ENCODE results near the gene CFAP410.

DNA sequence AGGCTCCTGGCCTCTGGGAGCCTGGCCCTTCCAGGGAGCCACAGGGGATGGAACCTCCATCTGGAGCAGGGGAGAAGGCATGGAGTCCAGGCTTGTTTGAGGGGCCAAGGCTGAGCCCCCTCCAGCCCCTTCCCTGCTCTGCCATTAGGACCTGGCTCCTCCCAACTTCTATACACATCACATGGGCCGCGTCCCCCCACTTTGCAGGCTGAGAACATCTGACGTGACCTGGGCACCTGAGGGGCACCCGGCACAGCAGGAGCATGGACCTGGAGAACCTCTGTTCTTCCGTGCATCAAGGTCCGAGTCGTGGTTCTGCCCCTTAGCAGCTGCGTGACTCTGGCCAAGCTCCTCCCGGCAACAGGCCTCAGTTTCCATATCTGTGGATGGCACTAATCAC, 57.4 kb downstream of the CFAP410 start:
- no peak for TF ChIP-seq MXI1 (conservative IDR thresholded peaks at IDR 0.05; ENCODE audit: poor library complexity, severe bottlenecking)
- TF ChIP-seq, protein P1, sequence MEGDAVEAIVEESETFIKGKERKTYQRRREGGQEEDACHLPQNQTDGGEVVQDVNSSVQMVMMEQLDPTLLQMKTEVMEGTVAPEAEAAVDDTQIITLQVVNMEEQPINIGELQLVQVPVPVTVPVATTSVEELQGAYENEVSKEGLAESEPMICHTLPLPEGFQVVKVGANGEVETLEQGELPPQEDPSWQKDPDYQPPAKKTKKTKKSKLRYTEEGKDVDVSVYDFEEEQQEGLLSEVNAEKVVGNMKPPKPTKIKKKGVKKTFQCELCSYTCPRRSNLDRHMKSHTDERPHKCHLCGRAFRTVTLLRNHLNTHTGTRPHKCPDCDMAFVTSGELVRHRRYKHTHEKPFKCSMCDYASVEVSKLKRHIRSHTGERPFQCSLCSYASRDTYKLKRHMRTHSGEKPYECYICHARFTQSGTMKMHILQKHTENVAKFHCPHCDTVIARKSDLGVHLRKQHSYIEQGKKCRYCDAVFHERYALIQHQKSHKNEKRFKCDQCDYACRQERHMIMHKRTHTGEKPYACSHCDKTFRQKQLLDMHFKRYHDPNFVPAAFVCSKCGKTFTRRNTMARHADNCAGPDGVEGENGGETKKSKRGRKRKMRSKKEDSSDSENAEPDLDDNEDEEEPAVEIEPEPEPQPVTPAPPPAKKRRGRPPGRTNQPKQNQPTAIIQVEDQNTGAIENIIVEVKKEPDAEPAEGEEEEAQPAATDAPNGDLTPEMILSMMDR (IDR thresholded peaks at IDR 0.05; ENCODE audit: poor library complexity, severe bottlenecking), result no peak
- no peak for TF ChIP-seq TAF1 (IDR thresholded peaks at IDR 0.05; ENCODE audit: low read depth)
- no peak for TF ChIP-seq EZH2 (IDR thresholded peaks at IDR 0.05; ENCODE audit: borderline replicate concordance, insufficient read depth, low read length, poor library complexity, severe bottlenecking)
- no peak for TF ChIP-seq REST (IDR thresholded peaks at IDR 0.05; ENCODE audit: borderline replicate concordance)
- TF ChIP-seq RAD21 (conservative IDR thresholded peaks at IDR 0.05), result no peak
- TF ChIP-seq POLR2AphosphoS5 (IDR thresholded peaks at IDR 0.05), result no peak
- no peak for TF ChIP-seq EP300 (conservative IDR thresholded peaks at IDR 0.05; ENCODE audit: poor library complexity, severe bottlenecking)

Measured in neural cell (in vitro differentiated cells).